HG02759 (cell line): ENCODE data around the gene GABRE.

Experiments used
- ATAC-seq: cut with Tn5 transposase; IDR thresholded peaks from one replicate; pipeline ENCODE4 v1.9.1; 2021; ENCODE audit warnings: mild to moderate bottlenecking, moderate library complexity; ENCODE audit not compliant: unreplicated experiment

The GABRE gene, protein sequence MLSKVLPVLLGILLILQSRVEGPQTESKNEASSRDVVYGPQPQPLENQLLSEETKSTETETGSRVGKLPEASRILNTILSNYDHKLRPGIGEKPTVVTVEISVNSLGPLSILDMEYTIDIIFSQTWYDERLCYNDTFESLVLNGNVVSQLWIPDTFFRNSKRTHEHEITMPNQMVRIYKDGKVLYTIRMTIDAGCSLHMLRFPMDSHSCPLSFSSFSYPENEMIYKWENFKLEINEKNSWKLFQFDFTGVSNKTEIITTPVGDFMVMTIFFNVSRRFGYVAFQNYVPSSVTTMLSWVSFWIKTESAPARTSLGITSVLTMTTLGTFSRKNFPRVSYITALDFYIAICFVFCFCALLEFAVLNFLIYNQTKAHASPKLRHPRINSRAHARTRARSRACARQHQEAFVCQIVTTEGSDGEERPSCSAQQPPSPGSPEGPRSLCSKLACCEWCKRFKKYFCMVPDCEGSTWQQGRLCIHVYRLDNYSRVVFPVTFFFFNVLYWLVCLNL

DNA sequence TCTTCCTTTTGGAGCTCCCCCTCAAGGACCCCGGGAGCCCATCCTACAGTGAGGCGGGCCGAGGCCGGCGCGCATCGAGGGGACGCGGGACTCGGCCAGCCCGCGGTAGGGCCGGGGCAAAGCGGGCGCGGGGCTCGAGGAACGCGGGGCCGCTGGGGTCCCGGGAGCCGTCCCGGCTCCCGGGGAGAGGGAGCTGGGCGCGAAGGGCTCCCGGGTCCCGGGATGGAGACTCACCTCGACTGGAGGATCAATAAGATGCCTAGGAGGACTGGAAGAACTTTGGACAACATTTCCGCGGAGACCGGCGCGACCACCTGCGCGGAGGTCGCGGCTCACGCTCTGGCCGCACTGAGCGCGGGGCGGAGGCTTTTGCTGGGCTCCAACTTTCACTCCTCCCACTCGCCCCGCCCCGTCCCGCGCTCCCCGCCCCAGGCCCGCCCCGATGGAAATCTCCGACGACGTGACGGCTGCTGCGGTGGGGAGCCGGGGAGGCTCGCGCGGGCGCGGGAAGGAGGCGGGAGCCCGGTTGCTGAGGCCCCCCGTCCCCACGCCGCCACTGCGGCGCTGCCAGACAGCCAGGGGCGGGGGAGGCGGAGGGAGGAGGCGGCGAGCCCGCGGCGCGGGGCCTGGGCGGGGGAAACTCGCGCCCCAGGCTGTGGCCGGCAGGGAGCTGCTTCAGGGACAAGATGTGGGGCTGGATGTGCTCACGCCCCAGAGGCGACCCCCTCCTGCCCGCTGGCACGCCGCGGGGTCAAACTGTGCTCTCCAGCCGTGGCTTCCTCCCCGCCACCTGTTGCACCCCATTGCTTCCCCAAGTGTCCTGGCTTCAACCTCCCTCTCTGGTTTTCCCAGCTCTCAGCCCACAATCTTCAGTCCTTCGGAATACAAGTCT lies at the start of gene GABRE:
Gene GABRE, minus strand, starts transcription at position 341 of the 892 bp plus-strand sequence. Its CDS starts 51 bp downstream, at position 290.
- ATAC-seq, result no peak

DNA sequence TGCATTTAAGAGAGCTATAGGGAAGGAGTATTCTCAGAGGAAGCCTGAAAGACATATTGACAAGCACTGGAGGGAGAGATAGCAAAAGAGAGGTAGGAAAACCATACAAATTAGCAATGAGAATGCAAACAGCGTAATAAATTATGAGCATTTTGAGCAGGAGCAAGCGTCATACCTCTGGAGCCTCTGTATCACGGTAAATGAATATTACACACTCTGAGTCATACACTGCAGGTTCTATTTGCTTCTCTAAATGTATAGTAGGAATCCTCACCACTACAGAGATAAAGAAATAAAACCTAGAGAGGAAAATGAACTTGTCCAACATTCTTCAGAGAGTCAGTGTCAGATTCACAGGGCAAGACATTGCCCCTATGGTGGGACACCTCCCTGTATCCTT lies 46.4 kb upstream of the GABRE start:
- no peak for ATAC-seq

DNA sequence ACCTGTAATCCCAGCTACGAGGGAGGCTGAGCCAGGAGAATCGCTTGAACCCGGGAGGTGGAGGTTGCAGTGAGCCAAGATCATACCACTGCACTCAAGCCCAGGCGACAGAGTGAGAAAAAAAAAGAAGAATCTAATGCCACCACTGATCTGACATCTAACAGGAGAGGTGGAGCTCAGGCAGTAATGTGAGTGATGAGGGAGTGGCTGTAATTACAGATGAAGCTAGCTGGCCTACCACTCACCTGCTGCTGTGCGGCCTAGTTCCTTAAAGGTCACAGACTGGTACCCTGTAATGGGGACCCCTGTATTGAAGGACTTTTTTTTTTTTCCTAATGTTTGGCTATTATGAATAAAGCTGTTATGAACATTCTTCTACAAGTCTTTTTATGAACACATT lies 25.3 kb upstream of the GABRE start:
- no peak for ATAC-seq

DNA sequence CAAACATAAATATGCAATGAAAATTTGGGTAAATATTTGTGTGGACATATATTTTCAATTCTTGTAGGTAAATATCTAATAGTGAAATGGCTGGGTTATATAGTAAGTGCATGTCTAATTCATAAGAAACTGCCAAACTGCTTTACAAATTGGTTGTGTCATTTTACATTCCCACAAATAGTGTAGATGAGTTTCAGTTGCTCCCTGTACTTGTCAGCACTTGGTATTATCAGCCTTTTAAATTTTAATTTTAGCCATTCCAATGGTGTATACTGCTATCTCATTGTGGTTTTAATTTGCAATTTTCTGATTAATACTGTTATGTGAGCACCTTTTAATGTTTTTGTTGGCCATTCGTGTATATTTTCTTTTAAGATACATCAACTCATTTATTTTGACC lies 23.1 kb upstream of the GABRE start:
- no peak for ATAC-seq

DNA sequence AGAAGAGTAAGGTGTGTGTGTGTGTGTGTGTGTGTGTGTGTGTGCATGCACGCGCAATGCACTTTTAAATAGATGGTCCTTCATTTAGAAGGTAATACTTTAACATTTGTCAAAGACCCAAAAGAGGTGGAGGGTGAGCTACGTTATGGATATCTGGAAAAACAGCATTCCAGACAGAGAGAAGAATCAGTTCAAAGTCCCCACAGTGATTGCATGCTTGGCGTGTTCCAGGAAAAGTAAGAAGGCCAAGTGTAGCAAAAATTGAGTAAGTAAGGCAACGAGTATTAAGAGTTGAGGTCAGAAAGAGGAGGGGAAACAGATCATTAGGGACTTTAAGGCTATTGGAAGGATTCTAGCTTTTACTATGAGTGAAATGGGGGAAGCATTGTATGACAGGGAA lies 21.9 kb upstream of the GABRE start:
- ATAC-seq, result no peak

DNA sequence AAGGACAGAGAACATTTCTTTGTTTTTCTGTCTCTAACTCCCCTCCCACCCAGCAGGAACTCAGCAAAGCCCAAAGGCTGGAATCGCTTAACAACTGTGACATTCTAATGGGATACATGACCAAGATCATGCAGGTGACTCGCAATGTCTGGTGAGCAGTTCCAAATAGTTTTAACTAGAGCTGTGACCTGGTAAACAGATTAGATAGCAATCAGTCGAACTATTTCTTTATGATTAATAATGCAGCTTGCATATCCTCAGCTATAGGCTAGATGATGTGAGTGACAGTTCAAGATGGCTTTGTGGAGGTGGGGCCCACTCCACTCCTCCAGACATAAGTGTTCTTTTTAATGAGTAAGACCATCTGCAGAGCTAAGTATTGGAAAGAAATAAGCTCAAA lies 20.0 kb upstream of the GABRE start:
- ATAC-seq, result no peak

DNA sequence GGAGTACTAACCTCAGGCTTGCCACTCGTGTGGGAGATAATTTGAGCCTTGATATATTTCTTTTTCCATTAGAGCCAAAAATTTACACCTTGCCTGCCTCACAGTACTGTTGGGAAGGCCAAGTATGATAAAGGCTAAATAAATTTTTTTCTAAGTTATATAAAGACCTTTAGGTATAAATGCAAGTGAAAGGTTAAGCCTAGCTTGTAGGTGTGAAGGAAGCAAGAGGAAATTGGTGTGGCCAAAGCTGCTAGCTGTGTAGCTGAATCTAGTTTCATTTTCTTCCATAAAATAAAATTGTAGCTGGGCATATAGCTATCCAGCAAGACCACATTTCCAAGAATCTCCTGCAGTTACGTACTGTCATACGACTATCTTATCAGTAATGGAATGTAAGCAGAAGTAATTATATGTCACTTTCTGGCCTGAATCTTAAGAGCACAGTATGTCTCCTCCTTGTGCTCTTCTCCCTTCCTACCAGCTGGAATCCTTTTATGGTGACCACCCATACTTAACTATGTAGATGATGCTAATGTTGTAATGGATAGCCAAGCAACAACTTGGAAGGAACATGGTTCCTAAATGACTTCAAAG lies 14.3 kb upstream of the GABRE start:
- ATAC-seq, result no peak

DNA sequence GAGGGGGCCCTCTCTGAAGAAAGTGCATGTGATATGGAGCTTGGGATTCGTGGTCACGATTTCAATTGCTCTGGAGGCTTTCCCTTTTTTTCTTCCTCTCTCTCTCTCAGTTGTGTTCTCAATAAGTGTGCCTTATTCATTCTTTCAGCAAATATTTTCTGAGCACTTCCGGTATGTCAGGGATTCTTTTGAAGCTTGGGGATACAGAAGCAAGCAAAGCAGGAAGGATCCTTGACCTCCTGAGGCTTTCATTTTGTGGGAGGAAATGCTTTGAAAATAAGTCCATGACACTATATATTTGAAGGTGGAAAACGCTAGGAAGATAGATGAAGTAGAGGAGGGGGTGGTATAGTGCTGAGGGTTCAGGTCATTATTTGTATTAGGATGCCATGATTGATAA lies 12.6 kb upstream of the GABRE start:
- no peak for ATAC-seq

DNA sequence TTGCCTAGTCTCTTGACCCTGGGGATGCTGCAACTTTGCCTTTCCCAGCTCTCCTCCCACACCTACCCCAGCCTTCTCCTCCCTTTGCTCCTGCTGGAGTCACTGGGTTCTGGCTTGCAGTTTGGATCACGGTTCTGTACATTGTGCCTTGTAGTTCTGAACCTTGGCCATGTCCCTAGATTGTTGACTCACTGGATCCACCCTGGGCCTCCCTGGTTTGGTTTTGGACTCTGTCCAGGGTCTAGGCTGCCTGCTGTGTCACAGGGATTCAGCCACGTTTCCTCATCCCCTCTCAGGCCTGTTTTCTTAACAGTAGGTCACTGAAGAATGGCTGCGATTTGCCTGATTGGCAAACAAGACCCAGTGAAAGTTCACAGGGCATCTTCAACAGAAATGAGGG lies 11.5 kb upstream of the GABRE start:
- ATAC-seq, result no peak

DNA sequence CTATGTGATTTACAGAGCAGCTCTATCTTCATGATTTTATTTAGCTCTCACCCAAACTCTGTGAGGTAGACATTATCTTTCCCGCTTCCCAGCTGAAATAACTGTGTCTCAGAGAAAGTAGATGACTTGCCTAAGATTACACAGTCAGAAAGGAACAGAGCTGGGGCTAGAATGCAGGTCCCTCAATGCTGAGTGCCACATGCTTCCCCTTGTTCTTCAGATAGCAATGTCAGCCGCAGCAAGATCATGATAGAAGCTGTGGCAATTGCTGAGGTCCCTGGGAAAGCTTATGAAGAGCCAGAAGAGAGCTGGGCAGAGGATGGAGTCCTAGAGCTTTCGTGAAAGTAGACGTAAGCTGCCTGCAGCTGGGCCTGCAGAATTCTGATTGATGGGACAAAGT lies 11.1 kb upstream of the GABRE start:
- no peak for ATAC-seq

DNA sequence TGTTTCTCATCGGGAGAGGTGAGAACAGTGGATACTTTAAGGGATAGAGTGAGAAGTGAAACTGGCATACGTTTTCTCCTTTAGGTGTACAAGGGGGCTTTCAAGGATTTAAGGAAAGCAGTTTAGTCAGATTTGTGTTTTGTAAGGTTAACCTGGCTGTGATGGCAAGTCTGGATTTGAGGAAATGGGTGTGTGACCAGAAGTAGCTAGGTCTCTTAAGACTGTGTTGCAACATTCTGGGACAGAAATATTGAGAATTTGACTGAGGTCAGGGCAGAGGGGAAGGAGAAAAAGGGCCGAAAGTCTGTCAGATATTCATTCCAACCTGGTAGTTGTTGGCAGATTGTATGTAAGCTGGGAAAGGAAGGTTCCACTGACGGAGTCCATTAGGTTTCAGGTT lies 10.4 kb upstream of the GABRE start:
- no peak for ATAC-seq

DNA sequence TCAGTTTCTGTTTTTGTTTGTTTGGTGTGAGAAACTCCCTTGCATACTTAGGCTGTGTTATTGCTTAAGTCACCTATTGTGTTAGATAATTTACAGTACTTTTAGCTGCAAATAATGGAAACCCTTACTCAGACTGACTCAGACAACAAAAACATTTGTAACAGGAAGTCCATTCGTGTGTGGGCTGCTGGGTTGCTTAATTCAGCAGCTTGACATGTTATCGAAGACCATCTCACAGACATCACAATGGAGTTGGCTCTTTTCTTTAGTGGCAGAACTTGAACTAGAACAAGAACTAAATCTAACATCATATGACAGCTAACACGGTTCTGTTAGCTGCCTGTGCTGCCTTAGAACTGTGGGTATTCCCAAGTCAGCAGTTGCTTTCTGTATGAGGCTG lies 9.9 kb upstream of the GABRE start:
- ATAC-seq, result no peak

DNA sequence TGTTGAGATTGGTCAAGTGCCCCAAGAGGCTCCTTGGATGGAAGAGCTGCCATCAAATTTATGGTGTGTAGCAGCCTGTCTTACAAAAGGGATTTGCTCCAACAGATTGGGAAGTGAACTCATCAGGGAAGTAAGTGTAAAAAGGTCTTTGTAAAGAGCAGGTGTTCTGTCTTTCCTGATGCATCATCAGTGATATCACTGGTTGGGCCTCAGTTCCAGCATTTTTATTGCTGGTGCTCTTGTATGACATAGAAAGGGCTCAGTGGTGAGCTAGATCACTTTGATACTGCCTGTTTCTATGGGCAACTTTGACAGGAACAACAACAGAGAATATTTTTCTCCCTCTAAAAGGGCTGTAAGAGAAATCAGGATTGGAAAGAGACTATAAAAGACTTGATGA lies 8.7 kb upstream of the GABRE start:
- ATAC-seq, result no peak

DNA sequence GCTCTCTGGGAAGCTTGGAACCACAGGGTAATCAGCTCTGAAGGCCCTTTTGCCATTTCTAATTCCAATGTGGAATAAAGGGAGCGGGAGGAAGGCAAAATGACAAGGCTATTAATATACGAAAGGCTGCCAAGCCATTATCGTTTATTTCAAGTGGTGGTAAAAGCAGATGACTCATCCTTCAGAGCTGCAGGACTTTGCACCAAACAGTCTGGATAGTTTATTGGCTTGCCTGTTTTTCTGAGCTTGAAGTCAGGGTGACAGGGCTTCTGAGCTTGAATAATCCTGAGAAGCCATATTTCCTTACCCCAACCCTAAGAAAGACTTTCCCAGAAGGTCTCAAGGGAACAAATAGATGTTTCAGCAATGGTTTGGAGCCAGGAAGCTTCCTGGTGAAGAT lies 7.7 kb upstream of the GABRE start:
- ATAC-seq, result no peak

DNA sequence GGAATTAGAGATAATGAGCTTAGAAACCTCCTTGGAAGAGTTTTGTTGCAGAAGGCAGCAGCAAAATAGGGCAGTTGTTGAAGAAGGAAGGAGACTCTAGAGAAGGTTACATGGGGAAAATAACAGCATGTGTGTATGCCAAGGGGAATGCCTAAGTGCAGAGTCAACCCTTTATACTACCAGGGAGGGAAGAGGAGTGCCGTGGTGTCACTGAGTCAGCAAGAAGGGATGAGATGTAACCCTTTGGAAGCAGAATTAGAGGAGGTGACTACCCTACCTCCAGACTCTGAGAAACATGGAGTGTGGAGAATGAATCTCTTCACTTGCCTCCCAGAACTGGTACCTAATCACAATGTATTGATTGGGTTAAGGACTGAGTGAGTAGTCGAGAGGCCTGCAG lies 6.7 kb upstream of the GABRE start:
- no peak for ATAC-seq

DNA sequence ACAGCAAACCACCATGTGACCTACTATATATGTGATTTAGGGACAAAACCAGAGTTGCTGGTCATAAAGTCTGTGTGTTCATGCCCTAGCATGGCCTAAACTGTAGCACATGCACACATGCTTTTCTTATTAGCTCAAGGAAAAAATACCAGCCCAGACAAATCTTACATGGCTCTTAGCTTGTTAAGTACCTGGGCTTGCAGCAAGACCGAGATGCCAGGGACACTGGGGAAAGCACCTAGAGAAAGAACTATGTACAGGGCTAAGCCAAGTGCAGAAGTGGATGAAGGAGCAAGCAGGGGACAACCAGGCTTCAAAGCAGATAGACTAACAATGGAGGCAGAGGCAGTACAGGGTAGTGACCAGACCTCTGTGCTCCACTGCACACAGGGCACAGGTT lies 3.4 kb upstream of the GABRE start:
- no peak for ATAC-seq

DNA sequence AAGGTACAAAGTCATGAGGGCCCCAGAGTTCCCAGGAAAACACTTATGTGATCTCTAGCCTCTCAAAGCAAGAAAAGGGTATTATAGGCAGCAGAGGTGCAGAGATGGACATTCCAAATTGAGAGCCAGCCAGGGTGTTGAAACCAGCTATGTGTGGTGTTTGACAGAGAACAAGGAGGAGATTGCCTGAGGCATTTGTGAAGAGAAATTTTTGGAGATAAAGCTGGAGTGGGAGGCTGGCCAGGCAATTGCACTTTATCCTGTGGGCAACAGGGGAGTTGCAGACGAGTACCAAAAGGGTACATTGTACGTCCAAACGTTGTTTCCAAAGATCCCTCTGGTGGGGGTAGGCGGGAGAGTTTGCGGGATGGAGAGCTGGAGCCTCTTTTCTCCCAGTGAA lies 2.5 kb upstream of the GABRE start:
- no peak for ATAC-seq

DNA sequence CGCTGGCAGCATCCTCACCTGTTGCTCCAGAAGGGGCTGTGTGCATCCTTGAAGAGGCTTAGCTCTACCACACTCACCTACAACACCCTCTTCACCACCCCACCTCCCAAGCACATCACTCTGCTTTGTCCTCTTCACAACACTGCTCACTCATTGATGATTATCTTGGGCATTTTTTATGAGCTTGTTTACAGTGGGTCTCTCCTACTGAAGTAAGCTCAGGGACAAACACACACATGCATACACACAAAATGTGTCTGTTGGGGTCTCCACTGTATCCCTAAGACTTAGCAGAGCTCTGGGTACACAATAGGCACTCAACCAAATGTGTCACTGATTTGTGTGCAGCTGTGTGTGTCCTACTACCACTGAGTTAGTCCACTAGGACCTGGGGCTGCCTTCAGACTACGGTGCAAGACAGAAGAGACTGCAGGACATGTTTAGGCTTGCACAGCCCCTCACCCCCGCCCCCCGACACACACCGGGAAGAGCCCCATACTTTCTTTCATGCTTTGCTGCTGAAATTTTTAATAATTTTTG lies 1.3 kb upstream of the GABRE start:
- ATAC-seq, result no peak

DNA sequence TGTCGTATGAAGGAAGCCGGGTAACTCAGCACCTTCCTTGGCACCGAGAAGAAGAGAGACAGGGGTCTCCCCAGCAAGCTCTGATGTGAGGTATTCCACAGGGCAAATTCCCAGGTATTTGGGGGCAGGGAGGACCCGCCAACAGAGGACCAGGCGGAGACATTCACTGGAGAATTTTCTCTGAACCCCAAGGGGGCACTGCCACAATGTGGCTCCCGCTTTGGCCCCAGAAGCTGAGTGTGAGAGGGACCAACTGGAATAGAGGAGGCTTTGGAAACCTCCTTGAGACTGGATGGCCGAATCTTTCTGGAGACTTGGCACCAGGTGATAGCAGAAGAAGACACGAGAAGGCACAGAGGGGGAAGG lies 735 bp upstream of the GABRE start:
- no peak for ATAC-seq

DNA sequence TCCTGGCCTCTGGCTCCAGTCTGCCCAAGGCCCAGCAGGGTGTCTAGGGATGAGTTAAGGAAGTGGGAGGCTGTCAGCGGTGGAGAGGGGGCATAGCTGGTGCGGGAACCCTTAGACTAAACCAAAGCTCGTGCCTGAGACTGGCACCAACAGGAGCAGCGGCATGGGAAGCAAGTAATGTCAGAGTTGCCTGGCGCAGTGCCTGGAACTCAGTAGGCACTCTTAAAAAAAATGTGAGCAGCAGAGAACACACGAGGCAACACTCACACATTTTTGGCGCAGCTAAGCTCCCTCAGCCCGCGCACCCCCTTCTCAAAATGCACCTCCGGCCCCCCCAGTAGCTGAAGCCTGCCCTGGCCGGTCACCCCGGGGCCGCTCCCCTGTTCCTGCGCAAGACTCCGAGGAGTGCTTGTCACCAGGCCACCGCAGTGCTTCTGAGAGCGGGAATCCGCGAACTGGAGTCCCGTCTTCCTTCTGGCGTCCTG lies 583 bp downstream of the GABRE start:
- no peak for ATAC-seq

DNA sequence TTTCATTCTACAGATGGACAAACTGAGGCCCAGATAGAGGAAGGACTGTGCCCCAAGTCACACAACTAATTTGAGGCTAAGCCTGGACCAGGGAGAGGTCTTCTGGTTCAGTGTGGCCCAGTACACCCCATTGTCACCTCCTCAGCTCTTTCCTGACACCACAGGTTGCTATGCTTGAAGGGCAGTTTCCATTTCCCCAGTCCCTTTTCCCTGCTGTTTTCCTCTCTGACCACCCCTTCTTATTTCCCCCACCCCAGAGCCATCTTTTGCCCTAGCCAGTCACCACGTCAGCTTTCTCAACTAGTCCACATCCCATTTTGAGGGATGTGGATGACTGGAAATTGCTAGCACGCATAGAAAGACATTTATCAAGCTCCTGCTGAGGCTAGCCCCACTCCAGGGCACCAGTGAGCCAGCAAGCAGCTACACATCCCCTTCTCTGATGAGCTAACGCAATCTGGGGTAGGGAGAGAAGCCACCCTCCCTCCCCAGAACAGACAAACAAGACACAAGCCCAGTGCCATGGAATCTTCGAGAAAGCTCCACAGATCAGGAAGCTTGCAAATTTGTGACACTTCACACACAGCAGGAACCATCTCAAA lies 1.3 kb downstream of the GABRE start:
- ATAC-seq, result no peak
